Aorta (tissue), 5 donors: ENCODE results near the gene TSSK1B. TPM values are rescaled to one million over a fixed set of nuclear protein-coding genes. Genes with fewer than 3 reads are reported as not detected.

ENCODE experiments used
- ATAC-seq: fragments of 200-7000 bp; cut with Tn5 transposase; one replicate; pipeline ENCODE4 v1.9.1; 2022; ENCODE audit warnings: moderate library complexity; ENCODE audit not compliant: low FRiP score
- DNase-seq, 2 donors: peaks; one replicate each; pipeline ENCODE4 v3.0.0-alpha.2; 2020
- H3K27ac ChIP-seq, 2 donors: one replicate each; pipeline ENCODE4 v1.5.1; 2013; ENCODE audit warnings: low read length in 2 of 2, mild to moderate bottlenecking in 2 of 2, moderate library complexity in 2 of 2, control low read depth in 1 of 2, inconsistent platforms in 1 of 2, low read depth in 1 of 2
- H3K27me3 ChIP-seq, 2 donors: one replicate each; pipeline ENCODE4 v1.6.1; 2013; ENCODE audit warnings: control low read depth in 1 of 2, low read length in 1 of 2, mild to moderate bottlenecking in 1 of 2, moderate library complexity in 1 of 2; ENCODE audit not compliant: insufficient read depth in 2 of 2, control insufficient read depth in 1 of 2
- H3K36me3 ChIP-seq, 2 donors: one replicate each; pipeline ENCODE4 v1.6.1; 2013; ENCODE audit warnings: control low read depth in 1 of 2, low read length in 1 of 2, mild to moderate bottlenecking in 1 of 2; ENCODE audit not compliant: insufficient read depth in 2 of 2, control insufficient read depth in 1 of 2
- H3K4me1 ChIP-seq, 2 donors: one replicate each; pipeline ENCODE4 v1.6.1; 2013; ENCODE audit warnings: low read length in 2 of 2, control low read depth in 1 of 2, mild to moderate bottlenecking in 1 of 2, moderate library complexity in 1 of 2; ENCODE audit not compliant: insufficient read depth in 2 of 2, control insufficient read depth in 1 of 2
- H3K4me3 ChIP-seq, 2 donors: one replicate each; pipeline ENCODE4 v1.5.1; 2013; ENCODE audit warnings: low read length in 2 of 2, control low read depth in 1 of 2, mild to moderate bottlenecking in 1 of 2
- H3K9me3 ChIP-seq: one replicate; pipeline ENCODE4 v1.6.1; 2013; ENCODE audit warnings: mild to moderate bottlenecking, low read length; ENCODE audit not compliant: control insufficient read depth
- WGBS, 2 donors: extraction: QIAGEN DNeasy Blood & Tissue Kit; methylation state at CpG; one replicate each; pipeline ENCODE4 v1.1.7; 2013; 5-methylcytosine and 5-hydroxymethylcytosine counted together
- intact Hi-C, 2 donors: fragments of 100-400 bp; cut with DNase I; formaldehyde crosslinking; loops; one replicate each; pipeline versions ENCODE4 v1.14.2 to v1.15.0; 2022
- polyA plus RNA-seq, 2 donors: library from polyadenylated mRNA; stranded (reverse); fragments of 200-250 nt; gene quantifications; one replicate each; pipeline ENCODE4 v1.2.3, GENCODE V29; 2013
- total RNA-seq, 2 donors: library from RNA; stranded (reverse); fragmentation: NEBNext Ultra II Directional; extraction: Animal tissue kit (Norgen Biotek cat#: 25700); gene quantifications; one replicate each; pipeline ENCODE4 v1.2.1, GENCODE V29; 2021
- donor health status: healthy with polysubstance abuse.
- donor health status: Bipolar disorder and iron deficiency.
- donor health status: DM: no; HTN: no; CAD: no.
- donor health status: DM: no; HTN: no; CAD: no.
- donor health status: DM: yes; HTN: yes; CAD: no.

Gene TSSK1B
- total and polyA plus RNA-seq, 4 donors: 0.18 TPM; not detected in 3

DNA sequence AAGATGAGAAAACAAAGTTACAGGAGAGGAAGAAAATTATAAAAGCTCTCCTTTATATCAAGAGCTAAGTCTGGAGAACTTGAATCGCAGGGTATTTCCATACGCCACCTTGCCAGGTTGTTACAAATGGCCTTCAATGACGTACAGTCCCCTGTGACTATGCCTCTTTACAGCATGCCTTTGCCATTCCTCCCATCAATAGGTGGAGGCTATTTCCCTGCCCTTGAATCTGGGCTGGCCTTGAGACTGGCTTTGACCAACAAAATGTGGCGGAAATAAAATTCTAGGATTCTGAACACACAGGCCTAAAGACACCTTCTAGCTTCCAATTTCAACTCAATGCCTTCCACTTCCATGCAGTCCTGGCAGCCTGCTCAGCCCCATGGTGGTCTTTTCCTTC is 45.7 kb downstream of the TSSK1B start:
- intact Hi-C loops: loop anchor here in 1 of 2 donors (10.0 kb wide), 1 partner anchor 216 kb away; no protein-coding TSS in a partner anchor

DNA sequence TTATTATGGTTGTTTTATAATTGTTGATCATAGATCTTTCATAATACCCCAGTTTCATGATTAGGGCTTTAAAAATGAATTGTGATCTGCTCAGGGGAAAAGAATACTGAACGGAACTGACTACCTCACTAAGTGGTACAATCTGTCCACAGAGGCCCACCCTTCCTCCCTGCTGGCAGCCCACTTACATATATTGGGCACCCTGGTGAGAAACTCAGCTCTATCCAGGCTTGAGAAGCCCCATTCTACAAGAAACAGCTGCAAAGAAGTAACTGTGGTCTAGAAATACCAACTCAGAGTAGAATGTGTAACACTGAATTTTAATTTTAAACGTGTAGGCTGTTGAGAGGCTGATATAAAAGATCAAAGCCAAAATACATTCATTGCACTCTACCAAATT is 46.9 kb downstream of the TSSK1B start:
- intact Hi-C loops: loop anchor here in 1 of 2 donors (10.0 kb wide), 1 partner anchor 217 kb away; no protein-coding TSS in a partner anchor
- Histone ChIP-seq H3K36me3 (no peaks in the 10 kb centered on the region), H3K27ac (no peak overlapping the region), H3K9me3 (no peaks in the 10 kb centered on the region), H3K4me1 (no peaks in the 10 kb centered on the region), H3K4me3 (no peak overlapping the region), H3K27me3 (no peaks in the 10 kb centered on the region)
- ATAC-seq (no peak), DNase-seq (no peak)
- WGBS, 2 donors: 92 to 95% methylated on average over 2 of the region's 2 CpGs

More for the DNA sequence above, 45.7 kb downstream of the TSSK1B start:
- Histone ChIP-seq H3K27ac (no peak overlapping the region), H3K4me1 (no peaks in the 10 kb centered on the region), H3K36me3 (no peaks in the 10 kb centered on the region), H3K4me3 (no peak overlapping the region), H3K9me3 (no peaks in the 10 kb centered on the region), H3K27me3 (no peaks in the 10 kb centered on the region)
- 96 to 97% methylated on average over 4 of the region's 4 CpGs for WGBS, 2 donors
- no peak for ATAC-seq
- DNase-seq: no peak

DNA sequence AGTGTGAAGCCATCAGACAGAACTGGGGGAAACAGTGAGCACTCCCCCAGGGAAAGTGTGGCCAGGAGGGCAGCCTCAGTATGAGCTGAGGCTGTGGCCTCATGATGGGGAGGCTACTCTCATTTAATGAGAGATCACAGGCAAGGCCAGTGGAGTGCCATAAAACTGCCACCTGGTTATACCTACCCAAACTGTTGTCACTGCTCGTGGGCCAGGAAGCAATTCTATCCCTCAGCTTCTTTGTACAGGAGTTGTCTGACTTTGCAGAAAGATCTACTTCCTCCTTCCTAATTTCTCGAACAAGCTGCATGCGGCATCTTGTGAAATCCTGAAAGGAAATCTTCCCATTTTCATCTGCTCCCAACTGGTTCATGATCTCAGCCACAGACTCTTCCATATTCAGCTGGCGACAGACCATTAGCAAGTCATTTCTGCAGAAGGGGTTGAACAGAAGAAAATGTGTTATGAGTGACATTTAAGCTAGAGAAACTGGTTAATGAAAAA is 50.0 kb downstream of the TSSK1B start:
- no peaks in the 10 kb centered on the region for H3K9me3 ChIP-seq
- intact Hi-C loops: loop anchor here in 1 of 2 donors (10.0 kb wide), 1 partner anchor 220 kb away; no protein-coding TSS in a partner anchor
- H3K27ac ChIP-seq: no peak overlapping the region
- H3K36me3 ChIP-seq: no peaks in the 10 kb centered on the region
- no peaks in the 10 kb centered on the region for H3K27me3 ChIP-seq
- ATAC-seq (no peak), DNase-seq (no peak)
- no peak overlapping the region for H3K4me3 ChIP-seq
- no peaks in the 10 kb centered on the region for H3K4me1 ChIP-seq
- WGBS, 2 donors: 93 to 94% methylated on average over 4 of the region's 4 CpGs

- H3K4me1 ChIP-seq: no peaks in the 10 kb centered on the region
- H3K9me3 ChIP-seq: no peaks in the 10 kb centered on the region
- intact Hi-C loops: loop anchor here in 1 of 2 donors (10.0 kb wide), 1 partner anchor 222 kb away; no protein-coding TSS in a partner anchor
- no peak for ATAC-seq
- WGBS, 2 donors: 93 to 100% methylated on average over 1 of the region's 1 CpG
- H3K36me3 ChIP-seq: no peaks in the 10 kb centered on the region
- DNase-seq: no peak
- H3K27ac ChIP-seq: no peak overlapping the region
- no peak overlapping the region for H3K4me3 ChIP-seq
- H3K27me3 ChIP-seq: no peaks in the 10 kb centered on the region
Observed at GRCh38 chr5:113382731-113383130, 52.1 kb downstream of the TSSK1B start.

Other genes starting within 250 kb of the TSSK1B start
- gene MCC, start 53.5 kb upstream of the TSSK1B start, total RNA-seq: 10 to 100 TPM; 13.9 to 20.0 TPM
- 1 to 10 TPM; 4.5 to 5.5 TPM for gene MCC, start 53.5 kb upstream of the TSSK1B start, polyA plus RNA-seq
- gene YTHDC2, start 78.7 kb upstream of the TSSK1B start, total RNA-seq: 10 to 100 TPM; 34.1 to 37.6 TPM
- gene YTHDC2, start 78.7 kb upstream of the TSSK1B start, polyA plus RNA-seq: 10 to 100 TPM in 1 of 2 donors, 1 to 10 TPM in 1; 5.5 to 20.3 TPM